HCT116 (cell line): ENCODE results near the gene FNDC3B. TPM values are rescaled to one million over a fixed set of nuclear protein-coding genes. Genes with fewer than 3 reads are reported as not detected.

Experiments used
- ATAC-seq: fragments of 200-7000 bp; cut with Tn5 transposase; 2 replicates; pipeline ENCODE4 v1.9.1; 2020; ENCODE audit warnings: mild to moderate bottlenecking, moderate library complexity
- BruUV-seq: library from RNA; stranded (reverse); fragments of 400-500 nt; replicated peaks from 2 replicates; lab custom pipeline; 2021; lab: Mats Ljungman, UMichigan
- CTCF ChIA-PET: fragments of 300-600 bp; sonication (Branson Sonifier 250); formaldehyde crosslinking; loops from one replicate; lab custom pipeline; 2021; ENCODE audit warnings: antibody characterized with exemption; lab: Charles Lee
- POLR2A ChIA-PET: fragments of 300-600, 350-600 bp; sonication (Branson Sonifier 250); formaldehyde crosslinking; loops from one replicate; lab custom pipeline; 2021; ENCODE audit warnings: antibody characterized with exemption; lab: Charles Lee
- RAD21 ChIA-PET, 2 experiments: fragments of 300-600 bp; sonication (Branson Sonifier 250); formaldehyde crosslinking; loops; one replicate each; lab custom pipeline; 2023; ENCODE audit warnings: low total read pairs in 2 of 2; ENCODE audit not compliant: uncharacterized antibody in 2 of 2, unreplicated experiment in 2 of 2, low non-redundant PET in 1 of 2; lab: Charles Lee
- DNase-seq: peaks from one replicate; pipeline ENCODE4 v3.0.0-alpha.2; 2010; ENCODE audit warnings: low read depth, low spot score
- H2AFZ ChIP-seq: fragments of 200-600 bp; shearing (Covaris generic), sonication (generic); 2 replicates; pipeline ENCODE4 v1.6.1; 2017; ENCODE audit warnings: low read depth, mixed run types, mixed read lengths, antibody characterized with exemption, low read length; ENCODE audit not compliant: poor library complexity, severe bottlenecking
- H3K27ac ChIP-seq: 2 replicates; pipeline ENCODE4 v1.5.1; 2012; ENCODE audit warnings: low read depth, low read length
- H3K27me3 ChIP-seq: fragments of 200-600 bp; sonication (generic); 2 replicates; pipeline ENCODE4 v1.6.1; 2016; ENCODE audit warnings: mixed run types, low read length, mixed read lengths; ENCODE audit not compliant: insufficient read depth
- H3K36me3 ChIP-seq, 2 experiments: fragments of 200-500 bp in 1 of 2; fragments of 200-600 bp in 1 of 2; sonication (Bioruptor generic) in 1 of 2; sonication (generic) in 1 of 2; 2 replicates each; pipeline versions ENCODE4 v1.5.1 to v1.6.1; 2014 to 2016; ENCODE audit warnings: low read length in 2 of 2, inconsistent platforms in 1 of 2, mixed read lengths in 1 of 2, mixed run types in 1 of 2; ENCODE audit not compliant: insufficient read depth in 2 of 2, control insufficient read depth in 1 of 2
- H3K4me1 ChIP-seq, 2 experiments: fragments of 200-600 bp in 1 of 2; sonication (generic) in 1 of 2; 2 replicates each; pipeline versions ENCODE4 v1.5.1 to v1.6.1; 2012 to 2017; ENCODE audit warnings: low read length in 2 of 2, inconsistent platforms in 1 of 2, mild to moderate bottlenecking in 1 of 2, mixed read lengths in 1 of 2, mixed run types in 1 of 2, moderate library complexity in 1 of 2; ENCODE audit not compliant: insufficient read depth in 2 of 2, control insufficient read depth in 1 of 2
- H3K4me2 ChIP-seq: fragments of 200-600 bp; sonication (generic); 2 replicates; pipeline ENCODE4 v1.6.1; 2017; ENCODE audit warnings: mixed run types, low read length, mixed read lengths
- H3K4me3 ChIP-seq, 2 experiments: fragments of 200-600 bp in 1 of 2; sonication (generic) in 1 of 2; replicated peaks in 1 of 2; 2 replicates each; pipeline ENCODE4 v1.5.1; 2011 to 2016; ENCODE audit warnings: low read length in 2 of 2, control low read depth in 1 of 2, low read depth in 1 of 2, mild to moderate bottlenecking in 1 of 2, mixed read lengths in 1 of 2, mixed run types in 1 of 2
- H3K79me2 ChIP-seq: fragments of 200-600 bp; sonication (generic); 2 replicates; pipeline ENCODE4 v1.6.1; 2017; ENCODE audit warnings: mild to moderate bottlenecking, mixed run types, low read length, moderate library complexity, mixed read lengths; ENCODE audit not compliant: insufficient read depth
- H3K9ac ChIP-seq: fragments of 200-600 bp; sonication (generic); 2 replicates; pipeline ENCODE4 v1.6.1; 2016; ENCODE audit warnings: low read length, mixed read lengths
- H3K9me2 ChIP-seq: fragments of 200-600 bp; sonication (generic), shearing (Covaris generic); 2 replicates; pipeline ENCODE4 v1.6.1; 2017; ENCODE audit warnings: mixed run types, mild to moderate bottlenecking, moderate library complexity; ENCODE audit not compliant: insufficient read depth
- H3K9me3 ChIP-seq, 2 experiments: fragments of 200-500 bp in 1 of 2; fragments of 200-600 bp in 1 of 2; sonication (Bioruptor generic) in 1 of 2; sonication (generic) in 1 of 2; 2 replicates each; pipeline ENCODE4 v1.6.1; 2014 to 2017; ENCODE audit warnings: low read length in 2 of 2, mixed read lengths in 2 of 2, inconsistent platforms in 1 of 2, low read depth in 1 of 2, mild to moderate bottlenecking in 1 of 2, mixed run types in 1 of 2, moderate library complexity in 1 of 2; ENCODE audit not compliant: control insufficient read depth in 1 of 2, insufficient read depth in 1 of 2
- H4K20me1 ChIP-seq: fragments of 200-600 bp; sonication (generic), shearing (Covaris generic); 2 replicates; pipeline ENCODE4 v1.6.1; 2017; ENCODE audit warnings: mixed run types, mild to moderate bottlenecking, moderate library complexity; ENCODE audit not compliant: insufficient read depth
- CEBPB ChIP-seq: IDR thresholded peaks from 2 replicates; pipeline ENCODE4 v1.6.1; 2012; ENCODE audit warnings: low read depth
- SRF ChIP-seq: IDR thresholded peaks from 2 replicates; pipeline ENCODE4 v1.6.1; 2012; ENCODE audit warnings: low read depth
- intact Hi-C: fragments of 100-400 bp; cut with micrococcal nuclease; formaldehyde crosslinking; loops from 2 replicates; pipeline ENCODE4 v1.10.0; 2022
- total RNA-seq: library from RNA; stranded (reverse); gene quantifications from one replicate; pipeline ENCODE4 v1.2.1, GENCODE V29; 2021; ENCODE audit not compliant: unreplicated experiment
- TF ChIP-seq, protein P1 (sequence below): IDR thresholded peaks from 2 replicates; pipeline ENCODE4 v1.6.1; 2012
- TF ChIP-seq, protein P2 (sequence below): IDR thresholded peaks from 2 replicates; pipeline ENCODE4 v1.6.1; 2011; ENCODE audit warnings: mild to moderate bottlenecking, low read length, moderate library complexity; ENCODE audit not compliant: insufficient replicate concordance; ENCODE audit errors: extremely low read depth
- TF ChIP-seq, protein P3 (sequence below): IDR thresholded peaks from 2 replicates; pipeline ENCODE4 v1.6.1; 2012

Gene FNDC3B
- total RNA-seq, 1 experiment from 2014 or later = 45.7 TPM

DNA sequence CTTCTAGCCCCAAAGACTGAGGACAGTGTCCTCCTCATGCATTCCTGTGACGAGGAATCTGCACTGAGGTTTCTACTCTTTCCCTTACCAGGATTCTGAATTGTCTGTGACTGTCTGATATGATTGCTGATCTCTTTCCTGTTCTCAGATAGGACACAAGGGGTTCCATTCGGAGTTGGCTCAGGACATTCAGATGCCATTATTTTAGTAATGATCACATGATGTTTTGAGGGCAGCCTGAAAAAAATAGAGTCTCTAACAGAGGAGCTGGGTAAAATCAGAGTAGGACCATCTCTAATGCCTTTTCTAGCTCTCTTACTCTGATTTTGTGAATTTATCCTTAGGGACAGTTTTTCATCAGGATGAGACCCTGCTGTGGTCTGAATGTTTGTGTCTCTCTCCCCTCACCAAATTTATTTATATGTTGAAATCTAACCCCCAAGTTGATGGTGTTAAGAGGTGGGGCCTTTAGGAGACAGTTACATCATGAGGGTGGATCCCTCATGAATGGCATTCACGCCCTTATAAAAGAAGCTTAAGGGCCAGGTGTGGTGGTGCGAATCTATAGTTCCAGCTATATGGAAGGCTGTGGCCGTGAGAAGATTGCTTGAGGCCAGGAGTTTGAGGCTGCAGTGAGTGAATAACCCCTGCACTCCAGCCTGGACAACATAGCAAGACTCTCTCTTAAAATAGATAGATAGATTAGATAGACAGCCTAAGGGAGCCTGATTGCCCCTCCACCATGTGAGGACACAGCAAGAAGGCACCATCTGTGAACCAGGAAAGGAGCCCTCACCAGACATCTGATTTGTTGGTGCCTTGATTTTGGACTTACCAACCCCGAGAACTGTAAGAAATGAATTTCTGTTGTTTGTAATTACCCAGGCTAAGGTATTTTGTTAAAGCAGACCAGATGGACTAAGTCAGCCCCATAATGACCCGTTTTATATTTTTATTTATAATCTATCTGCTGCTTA, 24.4 kb downstream of the FNDC3B start:
- no peak for ATAC-seq
- no peak overlapping the region for H3K9ac ChIP-seq
- TF ChIP-seq CEBPB (no peak), SRF (no peak)
- TF ChIP-seq, protein P1, sequence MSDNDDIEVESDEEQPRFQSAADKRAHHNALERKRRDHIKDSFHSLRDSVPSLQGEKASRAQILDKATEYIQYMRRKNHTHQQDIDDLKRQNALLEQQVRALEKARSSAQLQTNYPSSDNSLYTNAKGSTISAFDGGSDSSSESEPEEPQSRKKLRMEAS = no peak
- TF ChIP-seq, protein P2, sequence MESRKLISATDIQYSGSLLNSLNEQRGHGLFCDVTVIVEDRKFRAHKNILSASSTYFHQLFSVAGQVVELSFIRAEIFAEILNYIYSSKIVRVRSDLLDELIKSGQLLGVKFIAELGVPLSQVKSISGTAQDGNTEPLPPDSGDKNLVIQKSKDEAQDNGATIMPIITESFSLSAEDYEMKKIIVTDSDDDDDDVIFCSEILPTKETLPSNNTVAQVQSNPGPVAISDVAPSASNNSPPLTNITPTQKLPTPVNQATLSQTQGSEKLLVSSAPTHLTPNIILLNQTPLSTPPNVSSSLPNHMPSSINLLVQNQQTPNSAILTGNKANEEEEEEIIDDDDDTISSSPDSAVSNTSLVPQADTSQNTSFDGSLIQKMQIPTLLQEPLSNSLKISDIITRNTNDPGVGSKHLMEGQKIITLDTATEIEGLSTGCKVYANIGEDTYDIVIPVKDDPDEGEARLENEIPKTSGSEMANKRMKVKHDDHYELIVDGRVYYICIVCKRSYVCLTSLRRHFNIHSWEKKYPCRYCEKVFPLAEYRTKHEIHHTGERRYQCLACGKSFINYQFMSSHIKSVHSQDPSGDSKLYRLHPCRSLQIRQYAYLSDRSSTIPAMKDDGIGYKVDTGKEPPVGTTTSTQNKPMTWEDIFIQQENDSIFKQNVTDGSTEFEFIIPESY = no peak
- TF ChIP-seq, protein P3, sequence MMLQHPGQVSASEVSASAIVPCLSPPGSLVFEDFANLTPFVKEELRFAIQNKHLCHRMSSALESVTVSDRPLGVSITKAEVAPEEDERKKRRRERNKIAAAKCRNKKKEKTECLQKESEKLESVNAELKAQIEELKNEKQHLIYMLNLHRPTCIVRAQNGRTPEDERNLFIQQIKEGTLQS = no peak
- TF ChIP-seq, all 23 proteins: peak for 0
- DNase-seq = no peak
- Histone ChIP-seq H3K27ac (no peak overlapping the region), H4K20me1 (no peaks in the 10 kb centered on the region; the same call in 1 of the 2 replicates), H3K4me3 (no peak overlapping the region), H3K36me3 (no peaks in the 10 kb centered on the region), H3K4me1 (no peaks in the 10 kb centered on the region), H3K9me2 (no peaks in the 10 kb centered on the region), H2AFZ (no peak overlapping the region), H3K4me2 (no peak overlapping the region), H3K27me3 (no peaks in the 10 kb centered on the region), H3K9me3 (no peaks in the 10 kb centered on the region), H3K79me2 (peaks cover 60% of the 10 kb centered on the region)
- POLR2A ChIA-PET = no interaction called here
- intact Hi-C loops = no loop called here
- CTCF ChIA-PET = no interaction called here
- RAD21 ChIA-PET = no interaction called here
- BruUV-seq = no TSS peak
